GM23338 (cell line): Measurements from ENCODE around the gene RAB11FIP4. TPM values are rescaled to one million over a fixed set of nuclear protein-coding genes. Genes with fewer than 3 reads are reported as not detected.

Experiments used
- ATAC-seq: fragments of 200-7000 bp; cut with Tn5 transposase; 3 replicates; pipeline ENCODE4 v1.9.1; 2020
- DNase-seq: peaks from one replicate; pipeline ENCODE4 v3.0.0-alpha.2; 2015; ENCODE audit warnings: low spot score
- H2AFZ ChIP-seq: fragments of 200-600 bp; sonication (generic); 2 replicates; pipeline ENCODE4 v1.8.0; 2016; ENCODE audit warnings: antibody characterized with exemption, mild to moderate bottlenecking, moderate library complexity
- H3F3A ChIP-seq: fragments of 200-600 bp; sonication (generic); replicated peaks from 2 replicates; pipeline ENCODE4 v1.8.0; 2017; ENCODE audit warnings: antibody characterized with exemption, mixed run types, low read depth
- H3K27ac ChIP-seq: fragments of 200-600 bp; sonication (generic); 2 replicates; pipeline ENCODE4 v1.6.1; 2016; ENCODE audit warnings: low read depth
- H3K27me3 ChIP-seq: fragments of 200-600 bp; sonication (generic); 2 replicates; pipeline ENCODE4 v1.8.0; 2016; ENCODE audit warnings: mild to moderate bottlenecking, mixed run types, moderate library complexity; ENCODE audit not compliant: insufficient read depth
- H3K36me3 ChIP-seq: fragments of 200-600 bp; sonication (generic); 2 replicates; pipeline ENCODE4 v1.8.0; 2016; ENCODE audit warnings: mild to moderate bottlenecking; ENCODE audit not compliant: insufficient read depth
- H3K4me1 ChIP-seq: fragments of 200-600 bp; sonication (generic); 2 replicates; pipeline ENCODE4 v1.8.0; 2016; ENCODE audit warnings: mild to moderate bottlenecking, moderate library complexity; ENCODE audit not compliant: insufficient read depth
- H3K4me2 ChIP-seq: fragments of 200-600 bp; sonication (generic); 2 replicates; pipeline ENCODE4 v1.7.1; 2017; ENCODE audit warnings: mixed run types
- H3K4me3 ChIP-seq: fragments of 200-600 bp; sonication (generic); 2 replicates; pipeline ENCODE4 v1.6.1; 2016; ENCODE audit warnings: mixed run types
- H3K79me2 ChIP-seq: fragments of 200-600 bp; sonication (generic); replicated peaks from 2 replicates; pipeline ENCODE4 v1.8.0; 2017; ENCODE audit warnings: mild to moderate bottlenecking; ENCODE audit not compliant: insufficient read depth
- H3K9me2 ChIP-seq: fragments of 200-600 bp; sonication (generic); 2 replicates; pipeline ENCODE4 v1.8.0; 2017; ENCODE audit not compliant: insufficient read depth
- H4K20me1 ChIP-seq: fragments of 200-600 bp; sonication (generic); replicated peaks from 2 replicates; pipeline ENCODE4 v1.8.0; 2017; ENCODE audit warnings: mild to moderate bottlenecking; ENCODE audit not compliant: insufficient read depth
- H3K27ac Mint-ChIP-seq: 2 replicates; pipeline ENCODE4 v1.8.0; 2020; ENCODE audit warnings: inconsistent platforms, mild to moderate bottlenecking, moderate library complexity, mixed read lengths
- H3K27me3 Mint-ChIP-seq: 3 replicates; pipeline ENCODE4 v1.8.0; 2022; ENCODE audit warnings: low read depth, mild to moderate bottlenecking, moderate library complexity, mixed read lengths, inconsistent platforms; ENCODE audit not compliant: insufficient read depth, poor library complexity
- H3K36me3 Mint-ChIP-seq: 3 replicates; pipeline ENCODE4 v1.8.0; 2021; ENCODE audit warnings: low read depth, mild to moderate bottlenecking, inconsistent platforms, moderate library complexity, mixed read lengths
- H3K4me1 Mint-ChIP-seq: 3 replicates; pipeline ENCODE4 v1.8.0; 2020; ENCODE audit warnings: mild to moderate bottlenecking, inconsistent platforms, mixed read lengths
- H3K4me3 Mint-ChIP-seq: 3 replicates; pipeline ENCODE4 v1.8.0; 2021; ENCODE audit warnings: moderate library complexity, mild to moderate bottlenecking, inconsistent platforms, mixed read lengths
- H3K9me3 Mint-ChIP-seq: 3 replicates; pipeline ENCODE4 v1.8.0; 2020; ENCODE audit warnings: moderate library complexity, mild to moderate bottlenecking, inconsistent platforms, mixed read lengths
- CREB1 ChIP-seq: fragments of 250-450 bp; sonication (Bioruptor Pico); IDR thresholded peaks from 2 replicates; pipeline ENCODE4 v1.5.0; 2020; ENCODE audit warnings: low read depth, mild to moderate bottlenecking, moderate library complexity
- CTCF ChIP-seq, 2 experiments: fragments of 200-600 bp in 1 of 2; sonication (generic) in 1 of 2; conservative IDR thresholded peaks; 2 replicates each; pipeline versions ENCODE4 v1.5.1 to v1.6.1; 2016 to 2017; ENCODE audit warnings: antibody characterized with exemption in 2 of 2, low read depth in 2 of 2, mild to moderate bottlenecking in 2 of 2, moderate library complexity in 1 of 2
- ETS1 ChIP-seq: IDR thresholded peaks from 2 replicates; pipeline ENCODE4 v1.6.1; 2016; ENCODE audit warnings: antibody characterized with exemption
- EZH2 ChIP-seq: fragments of 200-600 bp; sonication (generic); IDR thresholded peaks from one replicate; pipeline ENCODE4 v1.8.0; 2017; ENCODE audit warnings: antibody characterized with exemption, mild to moderate bottlenecking, low read depth; ENCODE audit not compliant: unreplicated experiment
- EZH2phosphoT487 ChIP-seq: fragments of 200-600 bp; sonication (generic); IDR thresholded peaks from one replicate; pipeline ENCODE4 v1.8.1; 2018; ENCODE audit warnings: antibody characterized with exemption; ENCODE audit not compliant: unreplicated experiment
- JUNB ChIP-seq: IDR thresholded peaks from one replicate; pipeline ENCODE4 v1.6.1; 2016; ENCODE audit warnings: antibody characterized with exemption; ENCODE audit not compliant: unreplicated experiment
- NANOG ChIP-seq: IDR thresholded peaks from 2 replicates; pipeline ENCODE4 v1.6.1; 2016; ENCODE audit warnings: antibody characterized with exemption, borderline replicate concordance
- POLR2AphosphoS5 ChIP-seq: IDR thresholded peaks from 2 replicates; pipeline ENCODE4 v1.6.1; 2016; ENCODE audit warnings: antibody characterized with exemption, low read depth
- REST ChIP-seq: IDR thresholded peaks from one replicate; pipeline ENCODE4 v1.6.1; 2018; ENCODE audit warnings: antibody characterized with exemption; ENCODE audit not compliant: unreplicated experiment
- STAT1 ChIP-seq: IDR thresholded peaks from one replicate; pipeline ENCODE4 v1.6.1; 2016; ENCODE audit warnings: antibody characterized with exemption; ENCODE audit not compliant: unreplicated experiment
- ZNF114 ChIP-seq: fragments of 250-450 bp; sonication (Bioruptor Pico); IDR thresholded peaks from 2 replicates; pipeline ENCODE4 v1.5.0; 2020; ENCODE audit warnings: mild to moderate bottlenecking, moderate library complexity
- ZNF331 ChIP-seq: fragments of 250-450 bp; sonication (Bioruptor Pico); IDR thresholded peaks from 2 replicates; pipeline ENCODE4 v1.5.0; 2020; ENCODE audit warnings: low read depth, mild to moderate bottlenecking, moderate library complexity
- ZNF462 ChIP-seq: fragments of 250-450 bp; sonication (Bioruptor Pico); IDR thresholded peaks from 2 replicates; pipeline ENCODE4 v1.5.0; 2020; ENCODE audit warnings: mild to moderate bottlenecking, moderate library complexity
- polyA plus RNA-seq: library from polyadenylated mRNA; unstranded; fragments of >200 nt; fragmentation: Nextera tagmentation; extraction: Ambion mirVana; gene quantifications from 2 replicates; pipeline ENCODE4 v1.2.1, GENCODE V29; 2016
- total RNA-seq: library from RNA; depleted of rRNA; stranded (reverse); fragments of >200 nt; shearing (Covaris generic); gene quantifications from 2 replicates; pipeline ENCODE4 v1.2.3, GENCODE V29; 2014

Gene RAB11FIP4
- total and polyA plus RNA-seq, 2 experiments from 2014 or later: 26.0 to 65.6 TPM

- Histone ChIP-seq H3K9me2 (no peaks in the 10 kb centered on the region), H3K4me1 (no peaks in the 10 kb centered on the region; the same call in 1 of the 2 replicates), H3F3A (no peaks in the 10 kb centered on the region), H3K36me3 (no peaks in the 10 kb centered on the region), H3K27me3 (no peaks in the 10 kb centered on the region), H4K20me1 (no peaks in the 10 kb centered on the region; the same call in 1 of the 2 replicates), H3K27ac (no peak overlapping the region), H2AFZ (no peak overlapping the region), H3K4me3 (no peak overlapping the region), H3K79me2 (no peaks in the 10 kb centered on the region), H3K4me2 (no peak overlapping the region)
- ATAC-seq: no peak
- no peaks in the 10 kb centered on the region for H3K9me3 Mint-ChIP-seq
- TF ChIP-seq CREB1 (no peak), ETS1 (no peak), ZNF462 (CRISPR knock-in tag) (no peak), JUNB (no peak), EZH2phosphoT487 (no peak), REST (no peak), ZNF114 (CRISPR knock-in tag) (no peak), POLR2AphosphoS5 (no peak), CTCF (conservative IDR thresholded peaks at IDR 0.05; ENCODE audit: low read depth in 2 of 2) (no peak), NANOG (no peak), EZH2 (no peak), STAT1 (no peak), ZNF331 (no peak)
- H3K36me3 Mint-ChIP-seq: peaks cover 4% of the 10 kb centered on the region; the same call in 1 of the 3 replicates
- no peak overlapping the region for H3K27ac Mint-ChIP-seq
- no peak overlapping the region for H3K4me3 Mint-ChIP-seq
- DNase-seq: no peak
- peaks cover 4% of the 10 kb centered on the region for H3K27me3 Mint-ChIP-seq
- H3K4me1 Mint-ChIP-seq: peaks cover 9% of the 10 kb centered on the region
Measured at GRCh38 chr17:31536451-31536850, 145.0 kb downstream of the RAB11FIP4 start.
